IMR-90 (cell line): ENCODE results near the gene WAS. TPM values are rescaled to one million over a fixed set of nuclear protein-coding genes. Genes with fewer than 3 reads are reported as not detected.

Experiments used
- ATAC-seq: fragments of 200-7000 bp; cut with Tn5 transposase; 2 replicates; pipeline ENCODE4 v1.9.1; 2020; ENCODE audit warnings: low read depth, mild to moderate bottlenecking, moderate library complexity
- BruUV-seq: library from RNA; stranded (reverse); fragments of 400-500 nt; replicated peaks from 2 replicates; lab custom pipeline; 2021; lab: Mats Ljungman, UMichigan
- CTCF ChIA-PET: fragments of 300-600 bp; formaldehyde crosslinking; extraction: SDS; loops from one replicate; lab custom pipeline; 2021; ENCODE audit warnings: antibody characterized with exemption; lab: Yijun Ruan, JAX
- POLR2A ChIA-PET: fragments of 300-600 bp; sonication (Branson Sonifier 250); formaldehyde crosslinking; loops from one replicate; lab custom pipeline; 2022; ENCODE audit warnings: antibody characterized with exemption; ENCODE audit not compliant: unreplicated experiment; lab: Charles Lee
- DNase-seq: peaks from one replicate; pipeline ENCODE4 v3.0.0; 2013
- H2AFZ ChIP-seq: replicated peaks from 2 replicates; pipeline ENCODE3; 2013; ENCODE audit warnings: low read length, mild to moderate bottlenecking; ENCODE audit not compliant: poor library complexity
- H2AK5ac ChIP-seq: 2 replicates; pipeline ENCODE4 v1.6.1; 2013; ENCODE audit warnings: low read depth, low read length, inconsistent platforms
- H2AK9ac ChIP-seq: replicated peaks from 2 replicates; pipeline ENCODE3; 2013; ENCODE audit warnings: mild to moderate bottlenecking, low read depth, low read length, moderate library complexity; ENCODE audit not compliant: poor library complexity
- H2BK120ac ChIP-seq: 2 replicates; pipeline ENCODE4 v1.6.1; 2013; ENCODE audit warnings: low read depth, low read length, inconsistent platforms
- H2BK15ac ChIP-seq: 3 replicates; pipeline ENCODE4 v1.6.1; 2013; ENCODE audit warnings: low read depth, low read length, inconsistent platforms
- H2BK20ac ChIP-seq: 2 replicates; pipeline ENCODE4 v1.6.1; 2013; ENCODE audit warnings: low read depth, mild to moderate bottlenecking, inconsistent platforms, low read length, moderate library complexity
- H2BK5ac ChIP-seq: 2 replicates; pipeline ENCODE4 v1.6.1; 2013; ENCODE audit warnings: mild to moderate bottlenecking, low read depth, low read length, inconsistent platforms; ENCODE audit not compliant: poor library complexity, severe bottlenecking
- H3K14ac ChIP-seq: replicated peaks from 2 replicates; pipeline ENCODE4 v1.6.1; 2013; ENCODE audit warnings: low read depth, low read length, inconsistent platforms
- H3K18ac ChIP-seq: 2 replicates; pipeline ENCODE4 v1.6.1; 2013; ENCODE audit warnings: low read depth, low read length, control low read depth
- H3K23ac ChIP-seq: 2 replicates; pipeline ENCODE4 v1.6.1; 2013; ENCODE audit warnings: low read depth, low read length, inconsistent platforms
- H3K27ac ChIP-seq: 2 replicates; pipeline ENCODE4 v1.5.1; 2013; ENCODE audit warnings: mild to moderate bottlenecking, control low read depth, low read length; ENCODE audit not compliant: insufficient read depth
- H3K27me3 ChIP-seq: 2 replicates; pipeline ENCODE4 v1.6.1; 2013; ENCODE audit warnings: low read length; ENCODE audit not compliant: control insufficient read depth, insufficient read depth
- H3K36me3 ChIP-seq: 2 replicates; pipeline ENCODE4 v1.6.1; 2013; ENCODE audit warnings: low read length, mixed read lengths; ENCODE audit not compliant: control insufficient read depth, insufficient read depth
- H3K4ac ChIP-seq: 2 replicates; pipeline ENCODE4 v1.6.1; 2013; ENCODE audit warnings: low read depth, low read length, inconsistent platforms
- H3K4me1 ChIP-seq: 2 replicates; pipeline ENCODE4 v1.6.1; 2013; ENCODE audit warnings: low read length, mixed read lengths; ENCODE audit not compliant: control insufficient read depth, insufficient read depth
- H3K4me2 ChIP-seq: 2 replicates; pipeline ENCODE4 v1.6.1; 2013; ENCODE audit warnings: low read depth, mild to moderate bottlenecking, control low read depth, low read length, moderate library complexity
- H3K4me3 ChIP-seq: 2 replicates; pipeline ENCODE4 v1.5.1; 2013; ENCODE audit warnings: low read depth, mild to moderate bottlenecking, control low read depth, low read length, moderate library complexity; ENCODE audit not compliant: insufficient read depth
- H3K56ac ChIP-seq: 2 replicates; pipeline ENCODE4 v1.6.1; 2013; ENCODE audit warnings: low read length, inconsistent platforms; ENCODE audit not compliant: insufficient read depth; ENCODE audit errors: extremely low read depth
- H3K79me1 ChIP-seq, 2 experiments: 2 replicates each; pipeline ENCODE4 v1.6.1; 2013; ENCODE audit warnings: low read length in 2 of 2, inconsistent platforms in 1 of 2, low read depth in 1 of 2
- H3K9ac ChIP-seq: 2 replicates; pipeline ENCODE4 v1.6.1; 2013; ENCODE audit warnings: low read depth, low read length, control low read depth
- H3K9me1 ChIP-seq: 2 replicates; pipeline ENCODE4 v1.6.1; 2013; ENCODE audit warnings: low read length, inconsistent platforms; ENCODE audit not compliant: insufficient read depth
- H3K9me3 ChIP-seq: 2 replicates; pipeline ENCODE4 v1.6.1; 2013; ENCODE audit warnings: low read length; ENCODE audit not compliant: control insufficient read depth, insufficient read depth
- H4K20me1 ChIP-seq: 2 replicates; pipeline ENCODE4 v1.6.1; 2013; ENCODE audit warnings: low read length, inconsistent platforms; ENCODE audit not compliant: insufficient read depth
- H4K5ac ChIP-seq: 2 replicates; pipeline ENCODE4 v1.6.1; 2013; ENCODE audit warnings: mild to moderate bottlenecking, low read depth, low read length, control low read depth
- H4K8ac ChIP-seq, 2 experiments: 2 replicates each; pipeline ENCODE4 v1.6.1; 2013; ENCODE audit warnings: low read depth in 2 of 2, low read length in 2 of 2, control low read depth in 1 of 2, inconsistent platforms in 1 of 2
- H4K91ac ChIP-seq: 2 replicates; pipeline ENCODE4 v1.6.1; 2013; ENCODE audit warnings: low read depth, low read length, inconsistent platforms; ENCODE audit not compliant: insufficient read depth
- BHLHE40 ChIP-seq: fragments of 150-350 bp; IDR thresholded peaks from 2 replicates; pipeline ENCODE4 v1.6.1; 2016; ENCODE audit warnings: mild to moderate bottlenecking, low read depth, low read length
- CEBPB ChIP-seq: IDR thresholded peaks from 2 replicates; pipeline ENCODE4 v1.6.1; 2012; ENCODE audit warnings: low read depth, low read length, improper control_type of control experiment
- CHD1 ChIP-seq: IDR thresholded peaks from 2 replicates; pipeline ENCODE4 v1.6.1; 2012; ENCODE audit warnings: low read depth, low read length, improper control_type of control experiment
- CTCF ChIP-seq: conservative IDR thresholded peaks from 2 replicates; pipeline ENCODE4 v1.5.1; 2012; ENCODE audit warnings: mild to moderate bottlenecking, low read depth, low read length, improper control_type of control experiment
- ELK1 ChIP-seq: fragments of 150-350 bp; IDR thresholded peaks from 2 replicates; pipeline ENCODE4 v1.6.1; 2016; ENCODE audit warnings: low read depth, mild to moderate bottlenecking, low read length, moderate library complexity, borderline replicate concordance
- FOS ChIP-seq: fragments of 150-350 bp; IDR thresholded peaks from 2 replicates; pipeline ENCODE4 v1.6.1; 2016; ENCODE audit warnings: low read depth, low read length
- MAFK ChIP-seq: IDR thresholded peaks from 2 replicates; pipeline ENCODE4 v1.6.1; 2012; ENCODE audit warnings: low read depth, low read length, improper control_type of control experiment
- MAZ ChIP-seq: IDR thresholded peaks from 2 replicates; pipeline ENCODE4 v1.6.1; 2012; ENCODE audit warnings: low read depth, mild to moderate bottlenecking, low read length, improper control_type of control experiment, moderate library complexity, borderline replicate concordance
- MXI1 ChIP-seq: IDR thresholded peaks from 2 replicates; pipeline ENCODE4 v1.6.1; 2012; ENCODE audit warnings: low read depth, mild to moderate bottlenecking, low read length, moderate library complexity, borderline replicate concordance
- NFE2L2 ChIP-seq: fragments of 150-350 bp; IDR thresholded peaks from 2 replicates; pipeline ENCODE4 v1.6.1; 2016; ENCODE audit warnings: low read depth, mild to moderate bottlenecking, low read length
- POLR2A ChIP-seq: IDR thresholded peaks from 2 replicates; pipeline ENCODE4 v1.6.1; 2012; ENCODE audit warnings: mild to moderate bottlenecking, low read depth, low read length
- RAD21 ChIP-seq: IDR thresholded peaks from 2 replicates; pipeline ENCODE4 v1.6.1; 2012; ENCODE audit warnings: low read length, improper control_type of control experiment
- RCOR1 ChIP-seq: IDR thresholded peaks from 2 replicates; pipeline ENCODE4 v1.6.1; 2012; ENCODE audit warnings: mild to moderate bottlenecking, low read length, improper control_type of control experiment; ENCODE audit not compliant: insufficient replicate concordance
- RFX5 ChIP-seq: IDR thresholded peaks from 2 replicates; pipeline ENCODE4 v1.8.0; 2012; ENCODE audit warnings: low read depth, mild to moderate bottlenecking, low read length, moderate library complexity
- SMC3 ChIP-seq: fragments of 150-350 bp; IDR thresholded peaks from 2 replicates; pipeline ENCODE4 v1.6.1; 2016; ENCODE audit warnings: low read depth, mild to moderate bottlenecking, antibody characterized with exemption, low read length, moderate library complexity
- WGBS, 2 experiments: methylation state at CpG; one replicate each; pipeline versions ENCODE4 v1.1.5 to v1.1.7; 2013; ENCODE audit warnings: missing lambda C conversion rate in 2 of 2; ENCODE audit not compliant: insufficient read length in 1 of 2; ENCODE audit errors: extremely low coverage in 2 of 2; 5-methylcytosine and 5-hydroxymethylcytosine counted together
- dilution Hi-C: fragments of 300-500 bp; cut with HindIII; formaldehyde crosslinking; loops from one replicate; pipeline ENCODE4 v1.14.3; 2018; ENCODE audit warnings: low sequenced_read_pairs; ENCODE audit not compliant: unreplicated experiment
- in situ Hi-C: fragments of 300-500 bp; cut with MboI; formaldehyde crosslinking; loops from 3 replicates; pipeline ENCODE4 v1.14.3; 2019; ENCODE audit warnings: low sequenced_read_pairs, inconsistent platforms, mixed read lengths
- intact Hi-C: fragments of 100-400 bp; cut with micrococcal nuclease; formaldehyde crosslinking; loops from 2 replicates; pipeline ENCODE4 v1.10.0; 2022
- polyA plus RNA-seq, 3 experiments: library from polyadenylated mRNA; depleted of rRNA; stranded (reverse); fragments of >200 nt; gene quantifications; 2 replicates each; pipeline ENCODE4 v1.2.3, GENCODE V29; 2012; ENCODE audit warnings: low replicate concordance in 1 of 3
- total RNA-seq: library from RNA; depleted of rRNA; stranded (reverse); fragments of >200 nt; gene quantifications from 2 replicates; pipeline ENCODE4 v1.2.3, GENCODE V29; 2012

The WAS gene
- total and polyA plus RNA-seq, 2 of the 4 experiments (the other 2 are of a cell fraction), result 0.14 TPM; not detected in 1

GRCh38 chrX:48667509-48667908 lies 16.1 kb upstream of the WAS start:
- CTCF ChIA-PET, result no interaction called here
- Histone ChIP-seq H2AFZ (no peak overlapping the region), H2BK20ac (no peak overlapping the region), H3K4me1 (no peaks in the 10 kb centered on the region), H3K27ac (no peak overlapping the region), H2BK15ac (no peak overlapping the region), H2AK9ac (no peak overlapping the region), H2BK120ac (no peak overlapping the region), H3K14ac (no peak overlapping the region), H2AK5ac (no peak overlapping the region), H2BK5ac (no peak overlapping the region), H3K4me3 (no peak overlapping the region), H3K18ac (no peak overlapping the region), H3K27me3 (no peaks in the 10 kb centered on the region; the same call in 1 of the 2 replicates), H4K91ac (no peak overlapping the region), H3K56ac (no peak overlapping the region), H3K4ac (no peak overlapping the region), H3K36me3 (no peaks in the 10 kb centered on the region), H3K9me3 (0 out of 2 replicates have a peak, but pooled peaks cover 3% of the 10 kb centered on the region), H3K9ac (no peak overlapping the region), H3K4me2 (no peak overlapping the region), H3K23ac (no peak overlapping the region), H4K8ac (no peak overlapping the region), H3K79me1 (no peaks in the 10 kb centered on the region), H4K5ac (no peak overlapping the region), H3K9me1 (no peaks in the 10 kb centered on the region), H4K20me1 (no peaks in the 10 kb centered on the region)
- no CpG with 5 or more reads among the region's 4 CpGs for WGBS, 2 experiments
- intact Hi-C loops, result no loop called here
- no peak for DNase-seq
- dilution Hi-C loops, result no loop called here
- no TSS peak for BruUV-seq
- POLR2A ChIA-PET, result no interaction called here
- in situ Hi-C loops, result no loop called here
- no peak for ATAC-seq
- TF ChIP-seq CTCF, result no peak
- no peak for TF ChIP-seq RAD21
- TF ChIP-seq RFX5, result no peak
- no peak for TF ChIP-seq CHD1
- no peak for TF ChIP-seq POLR2A
- TF ChIP-seq CEBPB, result no peak
- no peak for TF ChIP-seq SMC3
- TF ChIP-seq MAZ, result no peak
- TF ChIP-seq MAFK, result no peak
- no peak for TF ChIP-seq RCOR1
- no peak for TF ChIP-seq BHLHE40
- TF ChIP-seq MXI1, result no peak
- no peak for TF ChIP-seq NFE2L2
- TF ChIP-seq FOS, result no peak
- TF ChIP-seq ELK1, result no peak
